ENCODE results near the gene VIPR2. TPM values are rescaled to one million over a fixed set of nuclear protein-coding genes. Genes with fewer than 3 reads are reported as not detected.

Gene VIPR2
- total RNA-seq, 1 experiment from 2014 or later, result not detected

DNA sequence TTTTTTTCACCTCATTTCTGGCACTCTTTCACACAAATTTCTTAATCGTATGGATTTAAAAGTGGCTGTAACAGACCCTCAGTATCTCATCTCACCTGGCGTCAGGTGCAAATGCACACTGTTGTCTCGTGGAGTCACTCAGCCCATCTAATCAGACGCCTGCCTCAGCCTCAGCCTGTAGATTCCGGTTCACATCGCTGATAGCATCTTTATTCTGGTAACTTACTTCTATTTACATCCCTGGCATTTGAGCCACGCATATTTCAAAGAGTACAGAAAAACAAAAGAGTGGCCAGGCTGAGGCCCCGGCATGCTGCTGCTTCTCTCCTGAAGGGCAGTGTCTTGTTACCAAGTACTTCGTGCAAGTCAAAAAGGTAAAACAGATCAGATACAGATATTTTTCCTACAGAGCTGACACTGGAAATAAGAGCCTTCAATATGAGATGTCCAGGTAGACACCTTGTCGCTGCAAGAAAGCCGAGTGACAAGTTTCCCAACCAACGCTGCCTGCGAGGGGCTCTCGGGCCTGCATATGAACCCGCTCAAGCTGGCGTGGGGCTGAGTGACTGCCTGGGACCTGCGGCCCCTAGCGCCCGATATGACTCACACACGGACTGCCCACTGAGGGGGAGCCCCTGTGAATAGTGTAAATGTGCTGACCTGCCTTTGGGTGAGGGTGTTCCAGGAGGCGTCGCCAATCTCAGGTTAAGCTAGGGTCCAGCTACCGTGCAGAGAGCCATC, 4.3 kb downstream of the VIPR2 start:
- Histone ChIP-seq H3K79me2 (ENCODE audit: low read depth) (no peaks in the 10 kb centered on the region), H3K9me2 (ENCODE audit: insufficient read depth) (no peaks in the 10 kb centered on the region), H3F3A (ENCODE audit: insufficient read depth, low read depth) (no peaks in the 10 kb centered on the region), H3K4me1 (replicated peaks; ENCODE audit: insufficient read depth) (no peaks in the 10 kb centered on the region), H3K27ac (no peak overlapping the region), H3K27me3 (ENCODE audit: insufficient read depth, low read depth) (peaks cover 84% of the 10 kb centered on the region), H3K4me2 (no peak overlapping the region), H2AFZ (no peak overlapping the region), H3K36me3 (ENCODE audit: low read depth) (no peaks in the 10 kb centered on the region), H3K4me3 (no peak overlapping the region), H3K9me3 (ENCODE audit: insufficient read depth, low read depth) (no peaks in the 10 kb centered on the region), H4K20me1 (ENCODE audit: insufficient read depth) (no peaks in the 10 kb centered on the region)
- POLR2A ChIA-PET (ENCODE audit: unreplicated experiment), result no interaction called here
- no peak for DNase-seq
- BruUV-seq (replicated peaks), result no TSS peak
- no peak for TF ChIP-seq EZH2 (IDR thresholded peaks at IDR 0.05; ENCODE audit: low read depth)
- no peak for TF ChIP-seq CTCF (conservative IDR thresholded peaks at IDR 0.05)
- intact Hi-C loops (cut with micrococcal nuclease; ENCODE audit: unreplicated experiment), result no loop called here
- CTCF ChIA-PET, result no interaction called here

DNA sequence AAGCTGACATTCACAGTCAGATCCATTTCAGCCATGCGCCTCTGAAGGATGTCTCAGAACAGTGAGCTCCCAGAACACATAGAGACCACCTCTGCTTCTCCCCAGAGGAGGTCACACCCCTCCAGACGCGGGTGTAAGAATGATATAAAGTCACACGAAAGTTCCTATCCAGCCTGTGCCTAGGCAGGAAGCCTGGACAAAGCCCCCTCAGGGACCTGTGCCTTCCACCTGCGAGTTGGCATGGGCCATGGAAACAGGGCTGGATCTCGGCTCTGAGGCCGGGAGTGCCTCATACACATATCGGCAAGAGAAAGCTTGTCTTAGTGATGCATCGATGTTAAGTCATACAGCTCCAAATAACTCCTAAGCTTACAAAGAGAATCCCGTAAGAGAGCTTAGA, 5.0 kb downstream of the VIPR2 start:
- H3K36me3 ChIP-seq (ENCODE audit: low read depth), result no peaks in the 10 kb centered on the region
- H3K9me2 ChIP-seq (ENCODE audit: insufficient read depth), result no peaks in the 10 kb centered on the region
- TF ChIP-seq CTCF (conservative IDR thresholded peaks at IDR 0.05), result no peak
- TF ChIP-seq EZH2 (IDR thresholded peaks at IDR 0.05; ENCODE audit: low read depth), result no peak
- H3K4me1 ChIP-seq (replicated peaks; ENCODE audit: insufficient read depth), result no peaks in the 10 kb centered on the region
- no peaks in the 10 kb centered on the region for H3K9me3 ChIP-seq (ENCODE audit: insufficient read depth, low read depth)
- no peak overlapping the region for H3K4me3 ChIP-seq
- intact Hi-C loops (cut with micrococcal nuclease; ENCODE audit: unreplicated experiment), result no loop called here
- H3K27me3 ChIP-seq (ENCODE audit: insufficient read depth, low read depth), result peaks cover 89% of the 10 kb centered on the region
- ChIA-PET CTCF (no interaction called here), POLR2A (ENCODE audit: unreplicated experiment) (no interaction called here)
- no peak overlapping the region for H3K4me2 ChIP-seq
- no peaks in the 10 kb centered on the region for H4K20me1 ChIP-seq (ENCODE audit: insufficient read depth)
- no peak overlapping the region for H3K27ac ChIP-seq
- DNase-seq, result no peak
- BruUV-seq (replicated peaks), result no TSS peak
- no peaks in the 10 kb centered on the region for H3F3A ChIP-seq (ENCODE audit: insufficient read depth, low read depth)
- H3K79me2 ChIP-seq (ENCODE audit: low read depth), result no peaks in the 10 kb centered on the region
- no peak overlapping the region for H2AFZ ChIP-seq

DNA sequence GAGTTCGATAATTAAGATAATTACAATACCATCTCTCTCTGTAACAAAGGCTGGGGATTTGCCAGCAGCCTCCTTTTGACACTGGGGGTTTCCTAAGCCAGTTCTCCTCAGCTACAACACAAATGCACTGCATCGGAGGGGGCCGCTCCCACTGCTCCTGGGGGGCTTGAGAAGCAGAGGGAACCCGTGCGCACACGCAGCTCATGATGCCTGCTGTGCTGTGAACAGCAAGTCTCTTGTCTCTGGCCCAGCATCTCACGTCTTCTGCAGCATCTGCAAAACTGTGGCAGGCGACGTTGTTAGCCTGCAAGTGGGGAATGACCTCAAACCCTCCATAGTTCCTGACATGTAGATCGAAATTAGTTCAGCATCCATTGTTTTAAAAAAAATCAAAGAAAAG, 5.5 kb downstream of the VIPR2 start:
- Histone ChIP-seq H3K27ac (no peak overlapping the region), H3F3A (ENCODE audit: insufficient read depth, low read depth) (no peaks in the 10 kb centered on the region), H4K20me1 (ENCODE audit: insufficient read depth) (no peaks in the 10 kb centered on the region), H2AFZ (no peak overlapping the region), H3K36me3 (ENCODE audit: low read depth) (no peaks in the 10 kb centered on the region), H3K27me3 (ENCODE audit: insufficient read depth, low read depth) (peaks cover 93% of the 10 kb centered on the region), H3K9me3 (ENCODE audit: insufficient read depth, low read depth) (no peaks in the 10 kb centered on the region), H3K79me2 (ENCODE audit: low read depth) (no peaks in the 10 kb centered on the region), H3K4me1 (replicated peaks; ENCODE audit: insufficient read depth) (no peaks in the 10 kb centered on the region), H3K9me2 (ENCODE audit: insufficient read depth) (no peaks in the 10 kb centered on the region), H3K4me3 (no peak overlapping the region), H3K4me2 (no peak overlapping the region)
- intact Hi-C loops (cut with micrococcal nuclease; ENCODE audit: unreplicated experiment), result no loop called here
- no TSS peak for BruUV-seq (replicated peaks)
- DNase-seq, result no peak
- POLR2A ChIA-PET (ENCODE audit: unreplicated experiment), result no interaction called here
- TF ChIP-seq EZH2 (IDR thresholded peaks at IDR 0.05; ENCODE audit: low read depth), result no peak
- no peak for TF ChIP-seq CTCF (conservative IDR thresholded peaks at IDR 0.05)
- CTCF ChIA-PET, result no interaction called here
